ENCODE data around the gene NAGK. TPM values are rescaled to one million over a fixed set of nuclear protein-coding genes. Genes with fewer than 3 reads are reported as not detected.

Gene NAGK
- polyA plus RNA-seq, 2 of the 4 experiments (the other 2 are of a cell fraction): 42.2 to 119 TPM

DNA sequence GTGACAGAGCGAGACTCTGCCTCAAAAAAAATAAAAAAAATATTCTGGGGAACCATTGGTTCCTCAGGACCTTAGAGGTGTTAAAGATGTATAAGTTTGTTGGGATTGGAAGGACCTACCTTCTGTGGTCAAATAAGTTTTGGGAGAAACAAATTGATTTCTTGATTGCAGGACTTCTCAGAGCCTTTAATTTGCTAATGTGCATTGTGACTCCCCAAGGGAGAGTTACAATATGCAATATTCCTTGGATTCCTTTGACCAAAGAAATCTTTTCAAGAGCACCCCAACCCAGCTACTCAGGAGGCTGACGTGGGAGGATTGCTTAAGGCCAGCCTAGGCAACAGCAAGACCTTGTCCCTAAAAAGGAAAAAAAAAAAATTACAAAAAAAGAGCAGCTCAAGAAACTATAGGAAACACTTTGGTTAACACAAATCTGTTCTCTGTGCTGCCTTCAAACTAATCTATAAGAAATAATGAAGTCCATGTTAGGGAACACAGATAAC lies 6.5 kb downstream of the NAGK start:
- H3K27ac ChIP-seq: no peak overlapping the region
- TF ChIP-seq ESRRA (IDR thresholded peaks at IDR 0.05; ENCODE audit: borderline replicate concordance, low read length): no peak
- TF ChIP-seq JUNB (IDR thresholded peaks at IDR 0.05): no peak
- TF ChIP-seq PHF8 (IDR thresholded peaks at IDR 0.05; ENCODE audit: borderline replicate concordance, low read depth): no peak
- TF ChIP-seq, protein P1, sequence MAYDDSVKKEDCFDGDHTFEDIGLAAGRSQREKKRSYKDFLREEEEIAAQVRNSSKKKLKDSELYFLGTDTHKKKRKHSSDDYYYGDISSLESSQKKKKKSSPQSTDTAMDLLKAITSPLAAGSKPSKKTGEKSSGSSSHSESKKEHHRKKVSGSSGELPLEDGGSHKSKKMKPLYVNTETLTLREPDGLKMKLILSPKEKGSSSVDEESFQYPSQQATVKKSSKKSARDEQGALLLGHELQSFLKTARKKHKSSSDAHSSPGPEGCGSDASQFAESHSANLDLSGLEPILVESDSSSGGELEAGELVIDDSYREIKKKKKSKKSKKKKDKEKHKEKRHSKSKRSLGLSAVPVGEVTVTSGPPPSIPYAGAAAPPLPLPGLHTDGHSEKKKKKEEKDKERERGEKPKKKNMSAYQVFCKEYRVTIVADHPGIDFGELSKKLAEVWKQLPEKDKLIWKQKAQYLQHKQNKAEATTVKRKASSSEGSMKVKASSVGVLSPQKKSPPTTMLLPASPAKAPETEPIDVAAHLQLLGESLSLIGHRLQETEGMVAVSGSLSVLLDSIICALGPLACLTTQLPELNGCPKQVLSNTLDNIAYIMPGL (CRISPR knock-in tag; IDR thresholded peaks at IDR 0.05; ENCODE audit: borderline replicate concordance): no peak
- no peak for TF ChIP-seq HOXA7 (CRISPR knock-in tag; IDR thresholded peaks at IDR 0.05)
- no peak for TF ChIP-seq EP300 (IDR thresholded peaks at IDR 0.05)
- TF ChIP-seq NPAS2 (CRISPR knock-in tag; IDR thresholded peaks at IDR 0.05; ENCODE audit: borderline replicate concordance): no peak
- TF ChIP-seq EHMT2 (IDR thresholded peaks at IDR 0.05; ENCODE audit: low read depth): no peak
- no peaks in the 10 kb centered on the region; the same call in 1 of the 3 replicates for H3K4me1 ChIP-seq
- POLR2A ChIA-PET: no interaction called here
- no peak overlapping the region for H3K4me3 ChIP-seq
- DNase-seq (ENCODE audit: low read depth in 1 of 2, low spot score in 1 of 2) (no peak), FAIRE-seq (no peak), ATAC-seq (no peak)
- no peak overlapping the region for H3K4me2 ChIP-seq
- 94% methylated on average over 2 of the region's 2 CpGs for WGBS (ENCODE audit: missing lambda C conversion rate)
- CTCF ChIA-PET: interaction anchor here (0.8 to 1.3 kb wide), 2 partner anchors 23 to 302 kb away, joined by 3 read pairs; no protein-coding TSS in a partner anchor
- no peaks in the 10 kb centered on the region for H3K9me3 ChIP-seq

DNA sequence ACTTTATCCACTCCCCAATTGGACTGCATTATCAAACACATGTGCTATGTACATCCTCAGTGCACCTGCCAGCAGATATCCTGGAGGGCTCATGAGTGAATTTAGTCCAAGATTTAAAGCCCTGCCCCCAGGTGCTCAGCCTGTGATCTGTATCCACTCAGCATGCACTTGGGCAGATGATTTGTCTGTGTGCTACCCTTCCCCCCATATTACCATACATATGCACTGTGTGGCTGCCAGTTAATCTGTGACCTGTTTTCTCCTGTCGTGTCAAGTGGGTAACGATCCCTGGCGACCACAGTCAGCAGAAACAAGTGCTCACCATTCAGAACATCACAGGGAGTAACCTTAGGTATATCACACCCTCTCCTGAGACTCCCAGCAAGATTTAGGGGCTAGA lies 10.2 kb downstream of the NAGK start:
- Histone ChIP-seq H3K4me1 (no peaks in the 10 kb centered on the region), H3K27ac (no peak overlapping the region), H3K4me3 (no peak overlapping the region), H3K4me2 (no peak overlapping the region), H3K9me3 (no peaks in the 10 kb centered on the region)
- FAIRE-seq (no peak), ATAC-seq (no peak), DNase-seq (ENCODE audit: low read depth in 1 of 2, low spot score in 1 of 2) (no peak)
- TF ChIP-seq, protein P2, sequence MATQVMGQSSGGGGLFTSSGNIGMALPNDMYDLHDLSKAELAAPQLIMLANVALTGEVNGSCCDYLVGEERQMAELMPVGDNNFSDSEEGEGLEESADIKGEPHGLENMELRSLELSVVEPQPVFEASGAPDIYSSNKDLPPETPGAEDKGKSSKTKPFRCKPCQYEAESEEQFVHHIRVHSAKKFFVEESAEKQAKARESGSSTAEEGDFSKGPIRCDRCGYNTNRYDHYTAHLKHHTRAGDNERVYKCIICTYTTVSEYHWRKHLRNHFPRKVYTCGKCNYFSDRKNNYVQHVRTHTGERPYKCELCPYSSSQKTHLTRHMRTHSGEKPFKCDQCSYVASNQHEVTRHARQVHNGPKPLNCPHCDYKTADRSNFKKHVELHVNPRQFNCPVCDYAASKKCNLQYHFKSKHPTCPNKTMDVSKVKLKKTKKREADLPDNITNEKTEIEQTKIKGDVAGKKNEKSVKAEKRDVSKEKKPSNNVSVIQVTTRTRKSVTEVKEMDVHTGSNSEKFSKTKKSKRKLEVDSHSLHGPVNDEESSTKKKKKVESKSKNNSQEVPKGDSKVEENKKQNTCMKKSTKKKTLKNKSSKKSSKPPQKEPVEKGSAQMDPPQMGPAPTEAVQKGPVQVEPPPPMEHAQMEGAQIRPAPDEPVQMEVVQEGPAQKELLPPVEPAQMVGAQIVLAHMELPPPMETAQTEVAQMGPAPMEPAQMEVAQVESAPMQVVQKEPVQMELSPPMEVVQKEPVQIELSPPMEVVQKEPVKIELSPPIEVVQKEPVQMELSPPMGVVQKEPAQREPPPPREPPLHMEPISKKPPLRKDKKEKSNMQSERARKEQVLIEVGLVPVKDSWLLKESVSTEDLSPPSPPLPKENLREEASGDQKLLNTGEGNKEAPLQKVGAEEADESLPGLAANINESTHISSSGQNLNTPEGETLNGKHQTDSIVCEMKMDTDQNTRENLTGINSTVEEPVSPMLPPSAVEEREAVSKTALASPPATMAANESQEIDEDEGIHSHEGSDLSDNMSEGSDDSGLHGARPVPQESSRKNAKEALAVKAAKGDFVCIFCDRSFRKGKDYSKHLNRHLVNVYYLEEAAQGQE (IDR thresholded peaks at IDR 0.05): no peak
- TF ChIP-seq ESRRA (IDR thresholded peaks at IDR 0.05; ENCODE audit: borderline replicate concordance, low read length) (no peak), HOXB5 (CRISPR knock-in tag; IDR thresholded peaks at IDR 0.05) (no peak), RFX5 (IDR thresholded peaks at IDR 0.05) (no peak), CBX2 (IDR thresholded peaks at IDR 0.05; ENCODE audit: borderline replicate concordance, low read depth) (no peak), BHLHE40 (IDR thresholded peaks at IDR 0.05; ENCODE audit: low read depth, low read length) (no peak), PHF8 (IDR thresholded peaks at IDR 0.05; ENCODE audit: borderline replicate concordance, low read depth) (no peak), MAZ (IDR thresholded peaks at IDR 0.05; ENCODE audit: borderline replicate concordance, low read depth, low read length) (no peak), TP53 (CRISPR knock-in tag; IDR thresholded peaks at IDR 0.05) (no peak), RAD21 (conservative IDR thresholded peaks at IDR 0.05 in 1 of 2, IDR thresholded peaks at IDR 0.05 in 1 of 2) (no peak), ZFP36 (IDR thresholded peaks at IDR 0.05; ENCODE audit: borderline replicate concordance, partially characterized antibody) (no peak)
- CTCF ChIA-PET: interaction anchor here (1.3 to 2.3 kb wide), 3 partner anchors 9 to 72 kb away, joined by 3 to 9 read pairs (median 5); no protein-coding TSS in a partner anchor
- WGBS (ENCODE audit: missing lambda C conversion rate): 72% methylated on average over 3 of the region's 3 CpGs
- POLR2A ChIA-PET: interaction anchor here (3.5 kb wide), 1 partner anchor 10 kb away, joined by 19 read pairs; the partner anchor contains the start of gene NAGK

Data from A549 (cell line).